ENCODE results near the gene TARBP1.

The TARBP1 gene

GRCh38 chr1:234478481-234479309 is at the start of gene TARBP1:
Gene TARBP1 (minus strand): TSS chr1:234479179. CDS start chr1:234479103, 76 bp downstream.
- H2AFZ ChIP-seq (ENCODE audit: low read length), result peak within 1 kb of the TSS; percentile 85; the same call in 1 of the 2 replicates
- peak within 1 kb of the TSS; percentile 83 for H3K4me2 ChIP-seq (ENCODE audit: low read length)
- no peaks in the 10 kb centered on the region for H3K9me3 ChIP-seq (ENCODE audit: low read length)
- no peaks in the 10 kb centered on the region for H4K20me1 ChIP-seq (ENCODE audit: insufficient read depth, low read length)
- peak within 1 kb of the TSS; percentile 82 for H3K9ac ChIP-seq (ENCODE audit: low read length)
- H3K36me3 ChIP-seq (ENCODE audit: insufficient read depth, low read length), result no peaks in the 10 kb centered on the region
- peaks cover 43% of the 10 kb centered on the region for H3K4me1 ChIP-seq (ENCODE audit: insufficient read depth, low read length, severe bottlenecking)
- no peaks in the 10 kb centered on the region for H3K27me3 ChIP-seq (ENCODE audit: insufficient read depth, low read length)
- peak within 1 kb of the TSS; percentile 79 for H3K4me3 ChIP-seq (ENCODE audit: low read depth, low read length, poor library complexity, severe bottlenecking)
- TF ChIP-seq EZH2 (IDR thresholded peaks at IDR 0.05; ENCODE audit: borderline replicate concordance, low read length) (no peak), CTCF (IDR thresholded peaks at IDR 0.05; ENCODE audit: low read length) (no peak)
- no peaks in the 10 kb centered on the region for H3K9me2 ChIP-seq (ENCODE audit: low read depth, low read length)
- 0 out of 2 replicates have a peak, but pooled peaks cover 6% of the 10 kb centered on the region for H3F3A ChIP-seq (ENCODE audit: insufficient read depth, low read length)
- peaks cover 9% of the 10 kb centered on the region for H3K79me2 ChIP-seq (ENCODE audit: insufficient read depth, low read length)
- peak within 1 kb of the TSS; percentile 58 for H3K27ac ChIP-seq (ENCODE audit: low read depth, low read length, poor library complexity, severe bottlenecking)

- Histone ChIP-seq H3K79me2 (ENCODE audit: insufficient read depth, low read length) (no peaks in the 10 kb centered on the region), H3K9me2 (ENCODE audit: low read depth, low read length) (no peaks in the 10 kb centered on the region), H3F3A (ENCODE audit: insufficient read depth, low read length) (no peaks in the 10 kb centered on the region), H3K9ac (ENCODE audit: low read length) (no peak overlapping the region), H3K27ac (ENCODE audit: low read depth, low read length, poor library complexity, severe bottlenecking) (no peak overlapping the region), H3K27me3 (ENCODE audit: insufficient read depth, low read length) (no peaks in the 10 kb centered on the region; the same call in 1 of the 2 replicates), H3K9me3 (ENCODE audit: low read length) (no peaks in the 10 kb centered on the region), H4K20me1 (ENCODE audit: insufficient read depth, low read length) (no peaks in the 10 kb centered on the region), H2AFZ (ENCODE audit: low read length) (no peak overlapping the region), H3K4me2 (ENCODE audit: low read length) (no peak overlapping the region), H3K36me3 (ENCODE audit: insufficient read depth, low read length) (no peaks in the 10 kb centered on the region), H3K4me1 (ENCODE audit: insufficient read depth, low read length, severe bottlenecking) (peaks cover 14% of the 10 kb centered on the region), H3K4me3 (ENCODE audit: low read depth, low read length, poor library complexity, severe bottlenecking) (no peak overlapping the region)
- TF ChIP-seq CTCF (IDR thresholded peaks at IDR 0.05; ENCODE audit: low read length) (no peak), EZH2 (IDR thresholded peaks at IDR 0.05; ENCODE audit: borderline replicate concordance, low read length) (no peak)
Measured at GRCh38 chr1:234528074-234528865, 49.3 kb upstream of the TARBP1 start.

GRCh38 chr1:234527346-234527745 is 48.4 kb upstream of the TARBP1 start:
- Histone ChIP-seq H3K27ac (ENCODE audit: low read depth, low read length, poor library complexity, severe bottlenecking) (no peak overlapping the region), H3K36me3 (ENCODE audit: insufficient read depth, low read length) (no peaks in the 10 kb centered on the region), H3K9me2 (ENCODE audit: low read depth, low read length) (no peaks in the 10 kb centered on the region), H2AFZ (ENCODE audit: low read length) (no peak overlapping the region), H3F3A (ENCODE audit: insufficient read depth, low read length) (no peaks in the 10 kb centered on the region), H3K27me3 (ENCODE audit: insufficient read depth, low read length) (no peaks in the 10 kb centered on the region; the same call in 1 of the 2 replicates), H3K9me3 (ENCODE audit: low read length) (no peaks in the 10 kb centered on the region), H3K4me3 (ENCODE audit: low read depth, low read length, poor library complexity, severe bottlenecking) (no peak overlapping the region), H4K20me1 (ENCODE audit: insufficient read depth, low read length) (no peaks in the 10 kb centered on the region), H3K4me2 (ENCODE audit: low read length) (no peak overlapping the region), H3K79me2 (ENCODE audit: insufficient read depth, low read length) (no peaks in the 10 kb centered on the region), H3K9ac (ENCODE audit: low read length) (no peak overlapping the region), H3K4me1 (ENCODE audit: insufficient read depth, low read length, severe bottlenecking) (peaks cover 23% of the 10 kb centered on the region)
- TF ChIP-seq EZH2 (IDR thresholded peaks at IDR 0.05; ENCODE audit: borderline replicate concordance, low read length) (no peak), CTCF (IDR thresholded peaks at IDR 0.05; ENCODE audit: low read length) (no peak)
